H1 (cell line): ENCODE results near the gene FAM53B. TPM values are rescaled to one million over a fixed set of nuclear protein-coding genes. Genes with fewer than 3 reads are reported as not detected.

ENCODE experiments used
- CTCF ChIA-PET: fragments of 300-600 bp; sonication (Branson Sonifier 250); formaldehyde crosslinking; loops from one replicate; lab custom pipeline; 2021; ENCODE audit not compliant: partially characterized antibody; lab: Charles Lee
- POLR2A ChIA-PET: fragments of 300-600 bp; sonication (Branson Sonifier 250); formaldehyde crosslinking; loops from one replicate; lab custom pipeline; 2021; ENCODE audit warnings: inconsistent platforms; ENCODE audit not compliant: partially characterized antibody; lab: Charles Lee
- DNase-seq, 2 experiments: peaks; one replicate each; pipeline versions ENCODE4 v3.0.0 to v3.0.0-alpha.2; 2010 to 2022; ENCODE audit warnings: low spot score in 2 of 2, low read depth in 1 of 2, mixed read lengths in 1 of 2
- FAIRE-seq: peaks from 2 replicates; lab custom pipeline; 2011; peaks lifted over from hg19 to GRCh38; lab: Jason Lieb, UNC
- H2AFZ ChIP-seq: 2 replicates; pipeline ENCODE4 v1.8.1; 2012; ENCODE audit warnings: low read length, inconsistent platforms
- H2AK5ac ChIP-seq: 2 replicates; pipeline ENCODE4 v1.6.1; 2013; ENCODE audit warnings: low read depth, low read length
- H2BK120ac ChIP-seq: replicated peaks from 2 replicates; pipeline ENCODE3; 2013; ENCODE audit warnings: low read depth, low read length, inconsistent platforms
- H2BK12ac ChIP-seq: 2 replicates; pipeline ENCODE4 v1.6.1; 2013; ENCODE audit warnings: low read depth, low read length
- H2BK15ac ChIP-seq: 2 replicates; pipeline ENCODE4 v1.6.1; 2013; ENCODE audit warnings: low read length
- H2BK20ac ChIP-seq: 2 replicates; pipeline ENCODE4 v1.6.1; 2013; ENCODE audit warnings: low read length
- H2BK5ac ChIP-seq: 2 replicates; pipeline ENCODE4 v1.6.1; 2013; ENCODE audit warnings: low read depth, low read length
- H3K14ac ChIP-seq: 2 replicates; pipeline ENCODE4 v1.6.1; 2013; ENCODE audit warnings: inconsistent platforms; ENCODE audit not compliant: insufficient read length
- H3K18ac ChIP-seq: 2 replicates; pipeline ENCODE4 v1.6.1; 2013; ENCODE audit warnings: low read length; ENCODE audit errors: extremely low read depth
- H3K23ac ChIP-seq: 2 replicates; pipeline ENCODE4 v1.6.1; 2013; ENCODE audit warnings: inconsistent platforms; ENCODE audit not compliant: insufficient read length
- H3K23me2 ChIP-seq: 2 replicates; pipeline ENCODE4 v1.6.1; 2013; ENCODE audit warnings: low read depth, low read length
- H3K27ac ChIP-seq: 2 replicates; pipeline ENCODE4 v1.6.1; 2011; ENCODE audit warnings: low read depth, low read length, inconsistent platforms
- H3K27me3 ChIP-seq, 4 experiments: replicated peaks in 1 of 4; 1 replicate in 1 of 4; 2 replicates in 3 of 4; pipeline versions ENCODE4 v1.6.1 to v1.8.1; 2011 to 2013; ENCODE audit warnings: low read length in 3 of 4, mild to moderate bottlenecking in 3 of 4, inconsistent platforms in 2 of 4, mixed read lengths in 2 of 4, moderate library complexity in 1 of 4; ENCODE audit not compliant: control insufficient read depth in 3 of 4, insufficient read depth in 3 of 4; ENCODE audit errors: extremely low read depth in 1 of 4
- H3K36me3 ChIP-seq, 4 experiments: 2 replicates each; pipeline versions ENCODE4 v1.6.1 to v1.8.1; 2011 to 2013; ENCODE audit warnings: mild to moderate bottlenecking in 4 of 4, low read length in 3 of 4, moderate library complexity in 2 of 4, control low read depth in 1 of 4, inconsistent platforms in 1 of 4; ENCODE audit not compliant: insufficient read depth in 4 of 4, control insufficient read depth in 2 of 4
- H3K4ac ChIP-seq: replicated peaks from 2 replicates; pipeline ENCODE3; 2013; ENCODE audit warnings: low read length, low read depth, mixed read lengths, inconsistent platforms; ENCODE audit not compliant: insufficient read length
- H3K4me1 ChIP-seq, 4 experiments: replicated peaks in 1 of 4; 1 replicate in 1 of 4; 2 replicates in 3 of 4; pipeline versions ENCODE4 v1.6.1 to v1.8.1; 2011 to 2013; ENCODE audit warnings: low read length in 3 of 4, inconsistent platforms in 2 of 4, mixed read lengths in 1 of 4; ENCODE audit not compliant: insufficient read depth in 4 of 4, control insufficient read depth in 3 of 4
- H3K4me2 ChIP-seq, 2 experiments: 2 replicates each; pipeline versions ENCODE4 v1.6.1 to v1.8.1; 2011 to 2013; ENCODE audit warnings: low read depth in 2 of 2, low read length in 2 of 2, control low read depth in 1 of 2, inconsistent platforms in 1 of 2, mild to moderate bottlenecking in 1 of 2; ENCODE audit not compliant: insufficient read depth in 1 of 2
- H3K4me3 ChIP-seq, 4 experiments: fragments of 200-600, 300-600 bp in 1 of 4; sonication (generic), shearing (Covaris generic), sonication (Bioruptor Twin) in 1 of 4; 2 replicates each; pipeline versions ENCODE4 v1.5.1 to v1.8.1; 2011 to 2016; ENCODE audit warnings: low read length in 4 of 4, low read depth in 3 of 4, control low read depth in 2 of 4, inconsistent platforms in 2 of 4, mild to moderate bottlenecking in 2 of 4, mixed read lengths in 1 of 4, moderate library complexity in 1 of 4; ENCODE audit not compliant: insufficient read depth in 2 of 4; ENCODE audit errors: extremely low read depth in 1 of 4
- H3K56ac ChIP-seq: replicated peaks from 2 replicates; pipeline ENCODE3; 2013; ENCODE audit warnings: low read depth, mild to moderate bottlenecking, mixed read lengths, low read length, inconsistent platforms; ENCODE audit not compliant: insufficient read length
- H3K79me1 ChIP-seq: 2 replicates; pipeline ENCODE4 v1.6.1; 2013; ENCODE audit warnings: low read depth, low read length, control low read depth
- H3K79me2 ChIP-seq, 2 experiments: 2 replicates each; pipeline versions ENCODE4 v1.6.1 to v1.8.1; 2012 to 2013; ENCODE audit warnings: low read length in 2 of 2, mild to moderate bottlenecking in 2 of 2, inconsistent platforms in 1 of 2; ENCODE audit not compliant: insufficient read depth in 2 of 2, control insufficient read depth in 1 of 2
- H3K9ac ChIP-seq, 4 experiments: replicated peaks in 1 of 4; 1 replicate in 1 of 4; 2 replicates in 3 of 4; pipeline versions ENCODE4 v1.6.1 to v1.8.1; 2011 to 2013; ENCODE audit warnings: low read depth in 3 of 4, low read length in 3 of 4, control low read depth in 2 of 4, mild to moderate bottlenecking in 2 of 4, moderate library complexity in 2 of 4, inconsistent platforms in 1 of 4; ENCODE audit errors: extremely low read depth in 1 of 4
- H3K9me3 ChIP-seq, 2 experiments: 2 replicates each; pipeline versions ENCODE4 v1.6.1 to v1.8.1; 2012 to 2013; ENCODE audit warnings: mild to moderate bottlenecking in 2 of 2, moderate library complexity in 2 of 2, control low read depth in 1 of 2, inconsistent platforms in 1 of 2, low read depth in 1 of 2, low read length in 1 of 2, mixed read lengths in 1 of 2; ENCODE audit not compliant: insufficient read depth in 2 of 2
- H4K20me1 ChIP-seq, 2 experiments: replicated peaks in 1 of 2; 2 replicates each; pipeline versions ENCODE3 to v1.8.1; 2011 to 2013; ENCODE audit warnings: inconsistent platforms in 2 of 2, low read length in 2 of 2, mild to moderate bottlenecking in 1 of 2; ENCODE audit not compliant: insufficient read depth in 2 of 2, control insufficient read depth in 1 of 2
- H4K5ac ChIP-seq: 2 replicates; pipeline ENCODE4 v1.6.1; 2013; ENCODE audit warnings: low read length, low read depth, mixed read lengths, inconsistent platforms; ENCODE audit not compliant: insufficient read length
- H4K8ac ChIP-seq: 2 replicates; pipeline ENCODE4 v1.8.0; 2013; ENCODE audit warnings: mild to moderate bottlenecking, moderate library complexity, low read length, inconsistent platforms; ENCODE audit not compliant: insufficient read depth; ENCODE audit errors: extremely low read depth
- H4K91ac ChIP-seq: replicated peaks from 2 replicates; pipeline ENCODE3; 2013; ENCODE audit warnings: low read length, mixed read lengths, inconsistent platforms; ENCODE audit not compliant: insufficient read length
- TAF7 ChIP-seq: optimal IDR thresholded peaks from 2 replicates; pipeline ENCODE3; 2011; ENCODE audit warnings: low read depth, mild to moderate bottlenecking, inconsistent platforms, low read length, moderate library complexity, borderline replicate concordance
- YY1 ChIP-seq: IDR thresholded peaks from 2 replicates; pipeline ENCODE4 v1.6.1; 2011; ENCODE audit warnings: low read depth, mild to moderate bottlenecking, low read length
- WGBS, 2 experiments: shearing (Covaris generic) in 1 of 2; methylation state at CpG; one replicate each; pipeline versions ENCODE4 v1.1.6 to v1.1.7; 2013 to 2015; ENCODE audit warnings: low lambda C conversion rate in 2 of 2, mixed read lengths in 2 of 2, inconsistent platforms in 1 of 2, low coverage in 1 of 2, missing lambda C conversion rate in 1 of 2; ENCODE audit not compliant: insufficient replicate concordance in 2 of 2, insufficient coverage in 1 of 2, insufficient read length in 1 of 2; ENCODE audit errors: extremely low coverage in 1 of 2, missing lambda C conversion rate in 1 of 2; 5-methylcytosine and 5-hydroxymethylcytosine counted together
- polyA plus RNA-seq, 7 experiments: library from polyadenylated mRNA; depleted of rRNA in 3 of 7; stranded (reverse) in 5 of 7; unstranded in 2 of 7; fragments of >200 nt in 5 of 7; fragments of 200-250 nt in 2 of 7; gene quantifications; 1 replicate in 5 of 7; 2 replicates in 1 of 7; 4 replicates in 1 of 7; pipeline versions ENCODE4 v1.2.1 to v1.2.3, GENCODE V29; 2011 to 2013; ENCODE audit warnings: missing spikeins in 2 of 7, mixed read lengths in 2 of 7
- total RNA-seq: library from RNA; stranded (reverse); fragmentation: NEBNext Ultra II Directional; extraction: Animal tissue kit (Norgen Biotek cat#: 25700); gene quantifications from 2 replicates; pipeline ENCODE4 v1.2.1, GENCODE V29; 2021

FAM53B gene
- total and polyA plus RNA-seq, 2 of the 8 experiments (the other 6 are each of a cell fraction or from before 2014, with no cell fraction given), result 5.3 to 14.4 TPM

GRCh38 chr10:124697837-124698544, 46.2 kb downstream of the FAM53B start:
- H2BK15ac ChIP-seq, result no peak overlapping the region
- peak; percentile 89 for TF ChIP-seq YY1
- no peak for TF ChIP-seq TAF7
- FAIRE-seq (no peak), DNase-seq (no peak)
- no peak overlapping the region for H3K4ac ChIP-seq
- H3K23ac ChIP-seq, result no peak overlapping the region
- no peak overlapping the region for H4K91ac ChIP-seq
- H2BK20ac ChIP-seq, result no peak overlapping the region
- H4K5ac ChIP-seq, result no peak overlapping the region
- H3K36me3 ChIP-seq, result 0 out of 8 replicates have a peak, but pooled peaks cover 0 to 3% (median 0%) of the 10 kb centered on the region in 4 experiments
- 0 out of 2 replicates have a peak overlapping the region, but pooled peaks have one; percentile 49 for H2BK5ac ChIP-seq
- H3K14ac ChIP-seq, result no peak overlapping the region
- H3K56ac ChIP-seq, result no peak overlapping the region
- peaks cover 0 to 4% (median 1%) of the 10 kb centered on the region in 4 experiments; a peak in 4 of 7 replicates for H3K4me1 ChIP-seq
- H4K8ac ChIP-seq, result no peak overlapping the region; the same call in 1 of the 2 replicates
- H3K9ac ChIP-seq, result no peak overlapping the region
- peaks cover 3 to 7% of the 10 kb centered on the region in 2 experiments for H4K20me1 ChIP-seq
- CTCF ChIA-PET, result interaction anchor here (0.6 to 2.8 kb wide), 10 partner anchors 10 to 212 kb away, joined by 3 to 14 read pairs (median 4); no protein-coding TSS in a partner anchor
- no peak overlapping the region for H2BK120ac ChIP-seq
- H3K27me3 ChIP-seq, result no peaks in the 10 kb centered on the region
- H2AK5ac ChIP-seq, result 0 out of 2 replicates have a peak overlapping the region, but pooled peaks have one; percentile 39
- H3K9me3 ChIP-seq, result no peaks in the 10 kb centered on the region
- H2BK12ac ChIP-seq, result no peak overlapping the region
- H3K23me2 ChIP-seq, result no peaks in the 10 kb centered on the region
- POLR2A ChIA-PET, result no interaction called here
- H3K4me2 ChIP-seq, result no peak overlapping the region
- H3K18ac ChIP-seq, result no peak overlapping the region
- H3K79me2 ChIP-seq, result no peaks in the 10 kb centered on the region
- H3K4me3 ChIP-seq, result no peak overlapping the region
- no peak overlapping the region for H2AFZ ChIP-seq
- H3K27ac ChIP-seq, result no peak overlapping the region
- WGBS, 2 experiments, result 93% methylated on average over 12 of the region's 13 CpGs; no CpG with 5 or more reads in 1 of the 2 experiments
- peaks cover 3% of the 10 kb centered on the region; the same call in 1 of the 2 replicates for H3K79me1 ChIP-seq
